GM12891 (cell line): Measurements from ENCODE around the gene MBD6.
A peak's percentile ranks its signal among the peaks of the same experiment; 100 is the strongest.

Experiments used
- POLR2A ChIP-seq: IDR thresholded peaks from 2 replicates; pipeline ENCODE4 v1.6.1; 2011; ENCODE audit warnings: low read depth, low read length, control low read depth
- POLR2AphosphoS5 ChIP-seq: IDR thresholded peaks from 2 replicates; pipeline ENCODE4 v1.6.1; 2011; ENCODE audit warnings: low read depth, low read length, control low read depth

DNA sequence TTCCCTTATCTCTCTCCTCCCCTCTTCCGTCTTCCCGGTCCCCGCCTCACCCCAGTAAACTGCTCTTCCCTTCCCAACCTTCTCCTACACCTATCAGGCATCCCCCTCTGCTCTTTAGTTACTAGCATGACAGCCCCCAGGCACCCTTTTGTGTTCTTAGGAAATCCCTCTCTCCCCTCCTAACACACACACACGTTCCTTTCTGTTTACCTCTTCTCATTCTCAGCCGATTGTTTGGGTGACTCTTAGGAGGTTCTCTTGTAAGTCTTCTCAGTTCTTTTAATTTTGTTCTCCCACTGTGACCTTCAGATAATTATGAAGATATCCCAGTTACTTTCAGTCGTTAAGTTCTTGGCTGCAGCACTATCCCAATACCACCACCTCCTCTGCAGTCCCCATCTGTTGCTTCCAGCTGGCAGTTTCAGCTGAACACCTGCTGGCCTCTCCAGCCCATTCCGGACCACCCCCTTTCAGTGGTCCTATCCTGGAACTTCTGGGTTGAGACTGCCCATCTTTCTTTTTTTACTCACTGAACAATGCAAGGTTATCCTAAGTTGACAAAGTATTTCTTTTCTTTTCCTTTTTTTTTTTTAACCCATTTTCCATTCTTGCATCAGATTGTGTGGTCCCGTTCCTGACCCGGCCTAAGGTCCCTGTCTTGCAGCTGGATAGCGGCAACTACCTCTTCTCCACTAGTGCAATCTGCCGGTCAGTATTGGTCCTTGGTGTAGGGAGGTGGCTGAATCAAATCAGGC is 34.0 kb upstream of the MBD6 start:
- TF ChIP-seq POLR2A (peak; percentile 2; the same call in 1 of the 2 replicates), POLR2AphosphoS5 (no peak)
